CD4-positive, alpha-beta T cell treated with Interleukin-21 for 1 hour (primary cell): ENCODE data around the gene SUGP1.
"Not testable (repeated sequence)": the region's sequence is repeated elsewhere in the genome, so short reads cannot be mapped to it uniquely, and the experiment has no call there.

Experiments used
- DNase-seq: peaks from one replicate; pipeline ENCODE4 v3.0.0-alpha.2; 2020

The SUGP1 gene, protein sequence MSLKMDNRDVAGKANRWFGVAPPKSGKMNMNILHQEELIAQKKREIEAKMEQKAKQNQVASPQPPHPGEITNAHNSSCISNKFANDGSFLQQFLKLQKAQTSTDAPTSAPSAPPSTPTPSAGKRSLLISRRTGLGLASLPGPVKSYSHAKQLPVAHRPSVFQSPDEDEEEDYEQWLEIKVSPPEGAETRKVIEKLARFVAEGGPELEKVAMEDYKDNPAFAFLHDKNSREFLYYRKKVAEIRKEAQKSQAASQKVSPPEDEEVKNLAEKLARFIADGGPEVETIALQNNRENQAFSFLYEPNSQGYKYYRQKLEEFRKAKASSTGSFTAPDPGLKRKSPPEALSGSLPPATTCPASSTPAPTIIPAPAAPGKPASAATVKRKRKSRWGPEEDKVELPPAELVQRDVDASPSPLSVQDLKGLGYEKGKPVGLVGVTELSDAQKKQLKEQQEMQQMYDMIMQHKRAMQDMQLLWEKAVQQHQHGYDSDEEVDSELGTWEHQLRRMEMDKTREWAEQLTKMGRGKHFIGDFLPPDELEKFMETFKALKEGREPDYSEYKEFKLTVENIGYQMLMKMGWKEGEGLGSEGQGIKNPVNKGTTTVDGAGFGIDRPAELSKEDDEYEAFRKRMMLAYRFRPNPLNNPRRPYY

DNA sequence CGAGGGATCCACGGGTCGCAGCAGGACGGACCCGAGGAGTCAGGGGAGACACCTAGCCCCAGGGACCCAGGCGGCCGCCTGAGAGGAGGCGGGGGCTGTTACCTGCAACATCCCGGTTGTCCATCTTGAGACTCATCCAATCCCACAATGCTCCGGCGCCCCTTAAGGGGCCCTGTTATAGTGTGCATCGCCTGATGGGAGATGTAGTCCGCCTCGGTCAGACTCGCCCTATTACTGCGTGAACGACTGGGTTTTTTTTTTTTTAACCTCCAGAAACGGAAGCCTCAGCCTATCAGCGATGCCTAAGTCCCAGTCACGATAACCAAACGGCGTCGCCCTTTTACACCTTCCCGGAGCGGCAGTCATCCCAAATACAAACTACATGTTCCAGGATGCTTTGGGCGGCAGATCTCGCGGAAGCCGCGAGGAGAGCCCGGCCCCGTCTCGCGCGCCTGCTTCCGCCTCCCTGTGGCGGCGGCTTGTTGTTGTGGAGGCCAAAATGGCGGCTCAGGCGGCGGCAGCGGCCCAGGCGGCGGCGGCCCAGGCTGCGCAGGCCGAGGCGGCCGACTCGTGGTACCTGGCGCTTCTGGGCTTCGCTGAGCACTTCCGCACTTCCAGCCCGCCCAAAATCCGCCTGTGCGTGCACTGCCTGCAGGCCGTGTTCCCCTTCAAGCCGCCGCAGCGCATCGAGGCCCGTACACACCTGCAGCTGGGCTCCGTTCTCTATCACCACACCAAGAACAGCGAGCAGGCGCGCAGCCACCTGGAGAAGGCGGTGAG, at the start of gene SUGP1, which contains the start of gene MAU2:
Gene SUGP1 (minus strand): TSS at position 149 of the 780 bp plus-strand sequence. CDS start 13 bp downstream, at position 136.
Gene MAU2 (plus strand): TSS at position 469 of the 780 bp plus-strand sequence. CDS start 31 bp downstream, at position 500.
- peak; percentile 92 for DNase-seq

DNA sequence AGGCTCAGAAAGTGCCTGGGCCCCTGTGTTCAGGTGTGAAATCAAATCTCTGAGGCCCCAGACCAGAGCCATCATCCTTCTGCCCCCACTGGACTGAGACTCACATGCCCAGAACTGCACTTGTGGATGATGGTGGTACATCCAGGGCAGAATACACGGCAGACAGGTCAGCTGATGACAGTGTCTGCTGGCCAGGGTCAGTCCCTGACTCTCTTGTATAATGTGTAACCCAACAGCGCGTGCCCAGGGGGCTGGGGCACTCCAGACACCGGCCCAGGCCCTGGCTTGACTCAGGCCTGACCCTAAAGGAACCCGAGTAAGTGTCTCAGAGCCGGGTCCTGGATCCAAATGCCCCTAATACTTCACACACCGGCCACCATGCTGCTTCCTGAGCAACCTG, 47.8 kb upstream of the SUGP1 start:
- no peak for DNase-seq

DNA sequence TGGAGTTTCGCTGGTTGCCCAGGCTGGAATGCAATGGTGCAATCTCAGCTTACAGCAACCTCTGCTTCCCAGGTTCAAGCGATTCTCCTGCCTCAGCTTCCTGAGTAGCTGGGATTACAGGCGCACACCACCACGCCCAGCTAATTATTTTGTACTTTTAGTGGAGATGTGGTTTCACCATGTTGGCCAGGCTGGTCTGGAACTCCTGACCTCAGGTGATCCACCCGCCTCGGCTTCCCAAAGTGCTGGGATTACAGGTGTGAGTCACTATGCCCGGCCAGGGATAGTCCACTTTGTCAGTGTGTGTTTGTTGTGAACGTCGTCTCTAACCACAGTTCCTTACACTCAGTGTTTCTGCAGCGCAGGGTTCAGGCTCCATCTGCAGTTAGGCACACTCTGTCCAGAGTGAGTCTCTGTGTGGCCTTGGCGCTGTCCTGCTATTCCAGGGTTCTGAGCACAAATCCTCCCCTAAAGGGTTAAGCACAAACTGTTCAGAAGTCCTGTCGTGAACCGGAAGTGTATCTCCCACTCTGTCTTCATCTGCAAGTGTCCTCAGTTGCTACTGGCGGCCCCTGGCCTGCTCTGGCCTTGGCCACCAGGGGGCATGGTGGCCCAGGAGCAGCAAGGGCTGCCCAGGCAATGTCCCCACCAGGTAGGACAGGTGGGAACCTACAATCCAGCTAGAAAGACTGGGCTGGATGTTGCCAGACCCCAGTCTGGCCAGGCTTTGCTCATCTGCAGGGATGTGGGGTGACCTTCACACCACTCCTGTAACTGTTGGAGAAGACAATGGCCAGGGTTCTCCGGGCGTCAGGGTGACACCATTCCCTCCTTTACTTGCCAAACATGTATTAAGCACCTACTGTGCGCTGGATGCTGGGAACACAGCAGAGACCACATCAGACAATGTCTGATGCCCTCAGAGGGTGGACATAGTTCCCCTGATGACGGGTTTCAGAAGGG, 46.4 kb upstream of the SUGP1 start:
- DNase-seq = peak; percentile 83

DNA sequence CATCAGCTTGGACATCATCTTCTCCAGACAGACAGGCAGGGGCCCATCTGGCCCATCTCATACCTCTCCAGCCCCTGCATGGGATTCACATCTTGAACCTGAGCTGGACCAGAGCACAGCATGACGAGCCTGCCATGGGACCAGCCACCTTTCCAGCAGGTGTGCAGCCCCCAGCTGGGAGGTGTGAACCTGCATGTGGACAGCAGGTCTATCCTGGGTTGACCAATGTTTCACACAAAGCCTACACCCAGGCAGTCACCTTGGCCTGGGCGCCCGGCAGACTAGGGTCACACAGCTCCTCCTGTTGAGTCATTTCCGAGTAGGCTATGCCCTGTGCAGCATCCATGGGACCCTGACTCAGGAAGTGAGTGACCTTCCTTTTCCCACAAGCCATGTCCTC, 41.8 kb upstream of the SUGP1 start:
- no peak for DNase-seq

DNA sequence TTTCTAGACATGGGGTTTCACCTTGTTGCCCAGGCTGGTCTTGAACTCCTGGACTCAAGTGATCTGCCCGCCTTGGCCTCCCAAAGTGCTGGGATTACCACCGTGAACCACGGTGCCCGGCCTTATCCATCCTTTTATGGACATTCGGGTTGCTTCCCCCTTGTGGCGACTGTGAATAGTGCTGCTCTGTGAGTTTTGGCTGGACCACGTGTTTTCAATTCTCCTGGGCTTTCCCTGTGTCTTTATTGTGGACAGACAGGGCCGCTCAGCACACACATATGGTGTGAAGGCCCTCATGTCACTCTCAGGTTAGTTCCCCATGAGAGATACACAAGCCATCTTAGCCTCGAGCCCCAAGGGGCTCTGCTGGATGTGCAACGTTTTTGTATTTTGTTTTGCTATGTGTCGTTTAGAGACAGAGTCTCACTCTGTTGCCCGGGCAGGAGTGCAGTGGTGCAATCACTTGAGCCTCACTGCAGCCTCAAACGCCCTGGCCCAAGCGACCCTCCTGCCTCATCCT, 40.8 kb upstream of the SUGP1 start:
- DNase-seq = peak; percentile 85

DNA sequence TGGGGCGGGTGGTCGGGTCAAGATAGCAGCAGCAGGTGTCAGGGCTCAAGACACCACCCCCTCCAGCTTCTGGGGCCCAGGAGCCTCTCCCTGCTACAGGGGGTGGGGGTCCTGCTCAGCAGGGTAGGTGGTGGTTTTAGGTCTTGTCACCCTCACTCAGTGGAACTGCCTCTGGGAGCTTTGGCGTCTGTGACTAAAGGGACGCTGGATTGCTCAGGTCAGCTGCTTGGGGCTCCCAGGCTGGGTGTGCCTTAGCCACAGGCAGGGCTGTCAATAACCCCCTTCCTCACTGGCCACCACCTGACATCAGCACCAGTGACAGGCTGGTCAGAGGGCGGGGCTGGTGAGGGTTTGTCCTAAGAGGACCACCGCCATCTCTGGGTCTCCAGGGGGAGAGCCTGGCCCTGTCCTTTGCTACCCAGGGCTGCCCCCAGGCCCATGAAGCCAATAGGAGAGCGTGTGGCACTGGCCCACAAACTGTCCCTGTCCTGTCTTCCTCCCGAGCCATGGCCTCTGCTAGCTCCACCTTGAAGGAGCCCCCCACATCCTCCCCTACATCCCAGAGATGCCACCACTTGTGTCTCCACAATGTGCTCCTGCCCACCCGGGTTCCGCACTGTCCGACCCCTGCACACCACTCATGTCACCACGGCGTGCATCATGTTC, 36.7 kb upstream of the SUGP1 start:
- no peak for DNase-seq

DNA sequence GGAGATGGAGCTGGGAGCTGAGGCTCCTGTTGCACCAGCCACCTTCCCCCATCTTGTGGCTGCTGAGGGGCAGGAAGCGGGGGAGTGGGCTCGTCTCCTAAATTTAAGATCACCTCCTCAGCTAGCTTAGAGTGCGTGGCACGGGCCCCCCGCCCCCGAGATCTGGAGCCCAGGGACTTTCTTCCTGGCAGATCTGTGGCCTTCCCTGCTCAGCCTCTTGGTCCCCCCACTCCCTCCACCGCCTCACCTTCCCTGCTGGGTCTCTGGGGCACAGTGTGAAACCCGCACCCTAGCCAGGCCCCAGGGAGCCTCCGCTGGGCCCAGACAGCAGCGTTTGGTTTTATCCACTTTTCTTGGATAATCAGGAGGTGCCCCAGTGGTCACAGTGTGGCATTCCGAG, 36.2 kb upstream of the SUGP1 start:
- no peak for DNase-seq

DNA sequence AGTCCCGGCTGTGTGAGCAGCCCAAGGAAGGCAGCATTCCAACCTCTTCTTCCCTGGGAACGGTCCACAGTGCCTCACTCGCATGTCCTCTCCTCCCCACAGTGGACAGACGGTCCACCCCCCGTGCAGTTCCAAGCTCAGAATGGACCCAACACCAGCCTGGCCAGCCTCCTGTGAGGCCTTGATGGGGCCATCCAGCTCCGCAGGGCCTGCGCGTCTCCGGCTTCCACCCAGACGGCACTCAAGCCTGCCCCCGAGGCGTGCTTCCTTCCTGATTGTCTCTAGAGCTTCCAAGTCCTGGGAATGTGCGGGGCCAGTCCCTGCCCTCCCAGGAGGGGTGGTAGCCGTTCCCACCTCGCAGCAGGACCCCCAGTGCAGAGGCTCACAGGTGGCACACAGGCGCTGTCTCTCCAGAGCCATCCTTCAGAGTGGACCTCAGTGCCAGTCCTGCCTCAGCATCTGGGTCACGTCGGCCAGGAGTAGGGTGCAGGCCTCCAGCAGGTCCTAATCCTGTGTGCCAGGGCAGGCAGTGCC, 35.4 kb upstream of the SUGP1 start:
- DNase-seq = no peak

DNA sequence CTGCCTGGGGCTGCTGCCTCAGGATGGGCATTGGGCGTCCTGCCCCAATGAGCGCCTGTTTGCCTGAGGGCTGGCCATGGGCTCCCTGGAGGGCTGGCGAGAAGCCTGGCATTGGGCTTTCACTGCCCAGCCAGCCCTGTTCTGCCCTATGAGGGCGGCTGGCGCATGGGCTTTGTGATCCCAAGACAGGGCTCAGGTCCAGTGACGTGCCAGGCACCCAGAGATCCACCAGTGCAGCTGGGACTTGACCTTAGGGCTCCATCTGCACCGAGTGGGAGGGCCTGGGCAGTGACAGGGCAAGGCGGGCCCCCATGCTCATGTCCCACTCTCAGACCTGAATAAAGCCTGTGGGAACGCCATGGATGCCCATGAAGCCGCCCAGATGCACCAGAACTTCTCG, 34.6 kb upstream of the SUGP1 start:
- no peak for DNase-seq

DNA sequence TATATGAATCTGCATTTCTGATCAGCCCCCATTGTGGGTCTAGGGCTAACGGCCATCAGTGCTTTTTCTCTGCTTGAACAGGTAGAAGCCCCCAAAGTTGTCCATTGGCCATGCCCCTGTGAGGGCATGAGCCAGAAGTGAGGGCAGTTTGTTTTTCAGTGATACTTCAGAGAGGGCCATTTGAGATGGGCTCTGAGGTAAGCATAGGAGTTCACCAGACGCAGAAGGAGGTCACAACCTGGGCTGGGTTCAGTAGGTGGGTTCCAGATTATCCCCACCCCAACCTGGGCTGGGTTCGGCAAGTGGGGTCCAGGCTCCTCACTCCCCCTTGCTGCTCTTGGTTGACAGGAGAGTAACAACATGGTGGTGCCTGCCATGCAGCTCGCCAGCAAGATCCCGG, 33.7 kb upstream of the SUGP1 start:
- no peak for DNase-seq

DNA sequence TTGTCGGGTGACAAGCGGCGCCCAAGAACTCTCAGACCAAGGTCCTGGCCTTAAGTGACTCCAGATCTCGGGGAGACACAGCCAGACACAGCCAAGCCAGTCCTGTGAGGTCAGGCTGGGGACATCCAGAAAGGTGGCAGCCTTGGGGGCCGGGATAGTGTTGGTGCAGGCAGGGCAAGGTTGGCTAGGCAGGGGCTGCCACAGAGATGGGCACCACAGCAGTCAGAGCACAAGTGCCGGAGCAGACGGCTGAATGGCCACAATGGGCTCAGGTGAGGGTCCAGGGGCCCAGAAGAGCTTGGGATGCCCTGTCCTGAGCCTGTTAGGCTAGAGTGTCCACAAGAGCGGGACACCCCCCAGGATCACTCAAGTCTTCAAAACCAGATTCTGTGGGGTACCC, 32.5 kb upstream of the SUGP1 start:
- no peak for DNase-seq

DNA sequence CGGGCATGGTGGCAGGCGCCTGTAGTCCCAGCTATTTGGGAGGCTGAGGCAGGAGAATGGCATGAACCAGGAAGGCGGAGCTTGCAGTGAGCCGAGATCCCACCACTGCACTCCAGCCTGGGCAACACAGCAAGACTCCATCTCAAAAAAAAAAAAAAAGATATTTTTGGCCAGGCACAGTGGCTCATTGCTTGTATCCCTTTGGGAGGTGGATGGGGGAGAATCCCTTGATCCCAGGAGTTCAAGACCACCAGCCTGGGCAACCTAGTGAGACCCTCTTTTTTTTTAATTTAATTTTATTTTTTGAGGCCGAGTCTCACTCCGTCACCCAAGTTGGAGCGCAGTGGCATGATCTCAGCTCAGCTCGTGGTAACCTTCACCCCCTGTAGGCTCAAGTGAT, 30.4 kb upstream of the SUGP1 start:
- not testable (repeated sequence) for DNase-seq

DNA sequence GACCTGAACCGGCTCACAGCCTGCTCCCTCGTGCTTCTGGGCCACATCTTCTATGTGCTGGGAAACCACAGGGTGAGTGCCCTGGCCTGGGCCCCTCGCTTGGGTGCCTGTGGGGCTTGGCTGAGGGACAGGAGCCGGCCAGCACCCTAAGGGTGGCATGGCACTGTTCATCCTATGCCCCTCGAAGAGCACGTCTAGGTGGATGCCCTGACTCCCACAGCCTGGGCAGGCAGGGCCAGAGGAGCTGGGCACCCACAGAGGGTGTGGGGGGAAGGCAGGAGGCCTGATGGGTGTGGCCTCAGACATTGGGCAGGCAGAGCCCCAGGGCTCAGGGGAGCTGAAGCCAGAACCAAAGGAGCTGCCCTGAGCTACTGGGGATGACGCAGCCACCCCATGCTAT, 29.1 kb upstream of the SUGP1 start:
- no peak for DNase-seq

DNA sequence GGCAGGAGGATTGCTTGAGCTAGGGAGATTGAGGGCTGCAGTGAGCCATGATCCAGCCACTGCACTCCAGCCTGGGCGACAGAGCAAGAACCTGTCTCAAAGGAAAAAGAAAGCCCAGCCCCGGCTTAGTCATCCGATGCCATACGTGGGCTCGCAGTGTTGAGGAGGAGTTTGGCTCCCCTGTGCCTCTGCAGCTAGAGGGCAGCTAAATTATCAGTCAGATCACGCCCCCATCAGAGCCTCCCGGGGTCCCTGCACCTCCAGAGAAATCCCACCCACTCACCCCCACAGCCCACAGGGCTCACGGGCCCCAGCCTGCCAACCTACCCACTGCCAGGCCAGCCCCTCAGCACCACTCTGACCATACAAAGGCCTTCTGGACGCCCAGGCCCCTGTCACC, 28.0 kb upstream of the SUGP1 start:
- no peak for DNase-seq

DNA sequence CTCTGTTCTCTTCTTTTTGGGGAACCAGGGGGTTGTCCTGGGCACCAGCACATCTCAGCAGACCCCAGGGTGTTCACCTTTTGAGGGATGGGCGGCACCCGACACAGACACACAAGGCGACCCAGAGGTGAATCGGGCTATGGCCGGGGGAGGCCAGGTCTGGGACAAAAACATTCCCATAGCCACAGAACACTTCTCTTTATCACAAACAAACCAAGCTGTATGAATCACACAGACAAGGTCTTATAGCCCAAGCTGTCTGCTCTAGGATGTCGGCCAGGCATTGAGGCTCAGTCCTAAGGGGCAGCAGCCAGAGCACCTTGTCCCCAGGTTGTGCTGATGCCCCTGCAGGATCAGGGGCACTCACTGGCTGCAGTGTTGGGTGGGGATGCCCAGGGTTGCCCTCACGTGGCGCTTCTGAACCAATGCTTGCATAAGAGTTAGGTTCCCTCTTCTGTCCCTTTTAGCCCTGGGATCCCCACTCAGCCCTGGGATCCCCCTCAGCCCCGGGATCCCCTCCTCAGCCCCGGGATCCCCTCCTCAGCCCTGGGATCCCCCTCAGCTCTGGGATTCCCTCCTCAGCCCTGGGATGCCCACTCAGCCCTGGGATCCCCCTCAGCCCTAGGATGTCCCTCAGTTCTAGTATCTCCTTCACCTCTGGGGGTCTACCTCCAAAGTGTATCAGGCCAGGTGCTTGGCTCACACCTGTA, 27.2 kb upstream of the SUGP1 start:
- DNase-seq = no peak

DNA sequence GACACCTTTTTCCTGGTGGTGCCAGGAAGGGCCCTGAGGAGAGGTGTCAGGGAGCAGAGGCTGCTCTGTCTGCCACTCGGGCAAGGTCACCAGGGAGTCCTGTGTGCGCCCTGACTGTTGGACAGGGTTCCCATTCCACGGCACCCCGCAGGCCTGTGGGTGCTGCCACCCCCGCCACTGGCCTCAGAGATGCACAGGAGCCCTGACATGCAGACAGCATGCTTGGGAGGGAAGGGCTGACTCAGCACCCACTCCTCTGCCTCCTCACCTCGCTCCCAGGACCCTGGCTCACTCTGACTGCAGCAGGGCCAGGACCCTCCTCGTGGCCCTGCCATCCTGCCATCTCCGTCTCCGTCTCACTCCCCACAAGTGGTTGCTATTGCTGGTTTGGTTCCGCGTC, 25.7 kb upstream of the SUGP1 start:
- no peak for DNase-seq

DNA sequence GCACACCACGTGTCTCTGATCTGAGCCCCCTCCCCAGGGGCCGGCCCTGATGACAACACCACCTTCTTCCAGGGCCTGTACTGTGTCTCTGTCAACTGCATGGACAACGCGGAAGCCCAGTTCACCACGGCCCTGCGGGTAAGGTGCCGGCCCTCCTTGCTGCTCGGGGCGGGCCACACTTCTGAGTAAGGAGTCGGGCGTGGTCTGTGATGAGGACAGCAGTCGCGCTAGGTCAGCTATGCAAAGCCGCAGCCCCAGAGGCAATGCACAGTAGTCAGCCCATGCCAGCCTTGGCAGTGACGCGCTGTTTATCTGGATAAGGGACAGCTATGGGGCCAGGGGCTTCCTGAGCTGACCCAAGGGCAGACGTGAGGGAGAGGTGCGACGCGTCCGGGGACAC, 24.9 kb upstream of the SUGP1 start:
- DNase-seq = no peak

DNA sequence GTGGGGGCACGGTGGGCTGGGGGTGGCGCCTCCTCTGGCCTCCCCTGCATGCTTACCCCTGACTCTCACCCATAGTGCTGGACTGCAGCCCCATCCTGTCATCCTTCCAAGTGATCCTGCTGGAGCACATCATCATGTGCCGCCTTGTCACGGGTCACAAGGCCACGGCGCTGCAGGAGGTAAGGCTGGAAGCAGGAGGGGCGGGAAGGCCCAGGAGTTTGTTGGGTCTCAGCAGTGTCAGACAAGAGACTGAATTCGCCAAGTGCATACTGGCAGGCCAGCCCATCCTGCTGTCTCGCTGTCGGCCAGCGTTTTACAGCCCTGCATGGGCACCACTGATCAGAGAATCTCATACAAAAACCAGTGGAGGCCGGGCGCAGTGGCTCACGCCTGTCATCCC, 23.5 kb upstream of the SUGP1 start:
- DNase-seq = no peak

DNA sequence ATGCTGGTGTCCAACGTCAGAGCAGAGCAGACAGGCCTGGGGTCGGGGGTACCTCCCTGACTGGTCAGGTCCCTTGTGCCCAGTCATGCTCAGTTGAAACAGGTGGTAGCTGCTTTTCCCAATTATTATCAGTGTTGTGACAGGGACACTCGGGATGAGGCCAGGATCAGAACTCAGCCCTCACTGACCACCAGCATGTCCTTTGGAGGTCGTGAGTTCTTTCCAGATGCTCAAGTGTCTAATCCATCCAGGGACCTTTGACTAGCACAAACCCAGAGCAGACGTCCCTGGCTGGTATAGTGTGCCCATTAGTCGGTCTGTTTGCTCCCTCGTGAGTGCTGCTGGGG, 22.7 kb upstream of the SUGP1 start:
- no peak for DNase-seq

DNA sequence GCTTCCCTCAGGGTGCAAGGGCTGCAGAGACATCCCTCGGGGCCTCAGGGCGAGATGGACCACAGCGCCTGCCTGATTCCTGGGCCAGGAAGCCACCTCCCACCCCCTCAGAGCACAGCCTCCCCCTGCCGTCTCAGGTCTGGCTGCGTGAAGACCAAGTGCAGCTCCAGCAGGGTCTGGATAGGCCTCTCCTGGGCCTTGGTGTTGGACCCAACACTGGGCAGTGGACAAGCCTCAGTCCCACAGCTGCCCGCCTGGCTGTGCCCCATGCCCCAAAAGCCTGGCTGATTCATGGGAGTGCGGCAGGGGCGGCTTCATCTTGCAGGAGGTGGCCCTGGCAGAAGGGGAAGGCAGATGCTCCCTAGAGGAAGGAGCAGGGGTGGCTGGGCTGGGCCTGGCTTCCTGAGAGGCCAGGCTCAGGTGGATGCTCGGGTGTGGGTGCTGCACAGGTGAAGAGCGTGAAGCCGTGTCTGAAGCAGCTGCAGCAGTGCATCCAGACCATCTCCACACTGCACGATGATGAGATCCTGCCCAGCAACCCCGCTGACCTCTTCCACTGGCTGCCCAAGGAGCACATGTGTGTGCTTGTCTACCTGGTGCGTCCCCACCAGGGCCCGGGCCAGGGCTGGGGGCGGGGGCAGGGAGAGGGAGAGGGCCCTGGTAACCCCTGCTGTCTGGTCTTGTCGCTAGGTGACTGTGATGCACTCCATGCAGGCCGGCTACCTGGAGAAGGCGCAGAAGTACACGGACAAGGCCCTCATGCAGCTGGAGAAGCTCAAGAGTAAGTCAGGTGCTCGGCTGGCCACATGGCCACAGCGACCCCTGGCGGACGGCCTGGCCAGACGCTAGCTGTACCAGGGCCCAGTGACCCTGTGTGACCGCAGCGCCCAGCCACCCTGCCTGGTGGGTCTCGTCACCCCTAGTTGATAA, 22.0 kb upstream of the SUGP1 start:
- DNase-seq = no peak
